NB4 (cell line): Measurements from ENCODE around the gene PHGDH.
A peak's percentile ranks its signal among the peaks of the same experiment; 100 is the strongest.

ENCODE experiments used
- DNase-seq: peaks from one replicate; pipeline ENCODE4 v3.0.0; 2010; ENCODE audit warnings: low read depth
- H3K4me3 ChIP-seq: one replicate; pipeline ENCODE4 v1.5.1; 2011; ENCODE audit warnings: mild to moderate bottlenecking, low read depth, low read length, moderate library complexity
- MYC ChIP-seq: IDR thresholded peaks from 2 replicates; pipeline ENCODE4 v1.6.1; 2011; ENCODE audit warnings: low read depth, low read length
- POLR2A ChIP-seq: IDR thresholded peaks from 2 replicates; pipeline ENCODE4 v1.6.1; 2011; ENCODE audit warnings: mild to moderate bottlenecking; ENCODE audit not compliant: insufficient read length; ENCODE audit errors: extremely low read depth
- TF ChIP-seq, protein P1 (sequence below): IDR thresholded peaks from 2 replicates; pipeline ENCODE4 v1.6.1; 2011; ENCODE audit warnings: low read depth, low read length
- TF ChIP-seq, protein P2 (sequence below): IDR thresholded peaks from one replicate; pipeline ENCODE4 v1.5.1; 2012; ENCODE audit warnings: low read depth, low read length

PHGDH gene

DNA sequence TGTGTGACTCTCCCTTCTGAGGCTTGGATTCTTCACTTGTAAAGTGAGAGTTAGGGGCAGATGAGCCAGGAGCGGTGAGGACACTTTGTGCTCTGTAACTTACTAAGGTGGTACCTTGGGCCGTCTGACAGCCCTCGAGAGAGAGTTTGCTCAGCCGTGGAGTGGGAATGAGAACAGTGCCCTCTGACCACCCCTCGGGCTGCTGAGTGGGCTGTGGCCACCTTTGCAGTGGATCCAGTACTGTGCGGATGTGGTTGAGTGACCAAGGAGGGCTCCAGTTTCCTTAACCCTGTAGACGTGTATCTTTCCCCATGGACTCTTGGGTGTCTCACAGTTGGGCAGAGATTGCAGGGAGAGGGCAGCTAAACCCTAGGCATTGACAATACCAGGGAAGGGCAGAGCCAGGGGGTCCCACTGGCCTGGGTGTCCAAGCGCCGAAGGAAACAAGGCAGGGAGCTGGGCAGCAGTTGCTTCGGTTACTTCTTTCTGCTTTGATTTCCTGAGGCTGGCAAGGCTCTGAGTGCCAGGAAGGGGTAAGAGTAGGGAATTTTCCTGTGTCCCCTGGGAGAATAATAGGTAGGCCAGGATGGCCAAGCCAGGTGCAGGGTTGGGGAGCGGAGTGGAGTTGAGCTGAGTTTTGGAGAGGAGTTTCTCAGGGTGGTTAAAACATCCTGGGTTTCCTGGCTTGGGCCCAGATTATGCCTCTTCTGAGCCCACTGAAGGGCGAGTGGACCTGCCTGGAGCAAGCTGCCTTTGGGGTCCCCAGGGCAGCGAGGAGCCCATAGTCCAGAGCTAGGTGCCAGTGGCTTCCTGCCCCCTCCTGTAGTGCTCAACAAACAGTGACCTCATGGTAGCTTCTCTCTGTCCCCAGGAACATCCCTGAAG, 29.4 kb downstream of the PHGDH start:
- no peak overlapping the region for H3K4me3 ChIP-seq
- TF ChIP-seq POLR2A (no peak), MYC (no peak)
- TF ChIP-seq, protein P1, sequence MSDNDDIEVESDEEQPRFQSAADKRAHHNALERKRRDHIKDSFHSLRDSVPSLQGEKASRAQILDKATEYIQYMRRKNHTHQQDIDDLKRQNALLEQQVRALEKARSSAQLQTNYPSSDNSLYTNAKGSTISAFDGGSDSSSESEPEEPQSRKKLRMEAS = no peak
- TF ChIP-seq, protein P2, sequence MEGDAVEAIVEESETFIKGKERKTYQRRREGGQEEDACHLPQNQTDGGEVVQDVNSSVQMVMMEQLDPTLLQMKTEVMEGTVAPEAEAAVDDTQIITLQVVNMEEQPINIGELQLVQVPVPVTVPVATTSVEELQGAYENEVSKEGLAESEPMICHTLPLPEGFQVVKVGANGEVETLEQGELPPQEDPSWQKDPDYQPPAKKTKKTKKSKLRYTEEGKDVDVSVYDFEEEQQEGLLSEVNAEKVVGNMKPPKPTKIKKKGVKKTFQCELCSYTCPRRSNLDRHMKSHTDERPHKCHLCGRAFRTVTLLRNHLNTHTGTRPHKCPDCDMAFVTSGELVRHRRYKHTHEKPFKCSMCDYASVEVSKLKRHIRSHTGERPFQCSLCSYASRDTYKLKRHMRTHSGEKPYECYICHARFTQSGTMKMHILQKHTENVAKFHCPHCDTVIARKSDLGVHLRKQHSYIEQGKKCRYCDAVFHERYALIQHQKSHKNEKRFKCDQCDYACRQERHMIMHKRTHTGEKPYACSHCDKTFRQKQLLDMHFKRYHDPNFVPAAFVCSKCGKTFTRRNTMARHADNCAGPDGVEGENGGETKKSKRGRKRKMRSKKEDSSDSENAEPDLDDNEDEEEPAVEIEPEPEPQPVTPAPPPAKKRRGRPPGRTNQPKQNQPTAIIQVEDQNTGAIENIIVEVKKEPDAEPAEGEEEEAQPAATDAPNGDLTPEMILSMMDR = no peak
- no peak for DNase-seq

DNA sequence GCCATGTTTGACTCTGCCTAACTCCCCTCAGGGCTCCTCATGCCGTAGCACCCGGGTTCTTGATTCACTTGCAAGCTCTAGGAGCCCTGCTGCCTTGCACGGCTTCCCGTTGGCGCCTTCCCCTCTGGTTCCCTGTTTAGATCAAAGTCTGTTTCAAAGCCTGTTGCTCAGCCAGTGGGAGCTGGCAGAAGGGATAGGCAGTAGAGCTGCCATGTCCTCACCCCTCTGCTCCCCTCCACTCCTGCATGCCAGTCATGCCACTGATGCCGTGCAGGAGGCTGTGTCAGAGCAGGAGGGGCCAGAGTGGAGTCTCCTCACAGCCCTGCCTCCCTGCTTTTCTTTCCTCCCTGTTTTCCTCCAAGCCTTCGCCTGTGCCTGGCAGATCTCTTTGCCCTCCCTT, 30.5 kb downstream of the PHGDH start:
- TF ChIP-seq POLR2A = no peak
- TF ChIP-seq, protein P1 = no peak
- TF ChIP-seq, protein P2 = no peak
- no peak for TF ChIP-seq MYC
- DNase-seq = no peak
- H3K4me3 ChIP-seq = no peak overlapping the region

DNA sequence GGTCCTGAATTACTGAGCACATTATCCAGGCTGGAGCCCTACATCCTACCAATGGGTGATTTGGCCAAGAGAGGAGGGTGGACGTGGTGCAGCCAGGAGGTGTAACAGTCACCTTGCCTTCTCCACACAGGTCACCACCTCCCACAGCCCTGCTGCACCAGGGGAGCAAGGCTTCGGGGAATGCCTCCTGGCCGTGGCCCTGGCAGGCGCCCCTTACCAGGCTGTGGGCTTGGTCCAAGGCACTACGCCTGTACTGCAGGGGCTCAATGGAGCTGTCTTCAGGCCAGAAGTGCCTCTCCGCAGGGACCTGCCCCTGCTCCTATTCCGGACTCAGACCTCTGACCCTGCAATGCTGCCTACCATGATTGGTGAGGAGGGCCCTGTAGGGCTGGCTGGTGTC, 30.9 kb downstream of the PHGDH start:
- TF ChIP-seq, protein P2 = no peak
- TF ChIP-seq, protein P1 = no peak
- TF ChIP-seq MYC (no peak), POLR2A (no peak)
- H3K4me3 ChIP-seq = no peak overlapping the region
- DNase-seq = no peak

DNA sequence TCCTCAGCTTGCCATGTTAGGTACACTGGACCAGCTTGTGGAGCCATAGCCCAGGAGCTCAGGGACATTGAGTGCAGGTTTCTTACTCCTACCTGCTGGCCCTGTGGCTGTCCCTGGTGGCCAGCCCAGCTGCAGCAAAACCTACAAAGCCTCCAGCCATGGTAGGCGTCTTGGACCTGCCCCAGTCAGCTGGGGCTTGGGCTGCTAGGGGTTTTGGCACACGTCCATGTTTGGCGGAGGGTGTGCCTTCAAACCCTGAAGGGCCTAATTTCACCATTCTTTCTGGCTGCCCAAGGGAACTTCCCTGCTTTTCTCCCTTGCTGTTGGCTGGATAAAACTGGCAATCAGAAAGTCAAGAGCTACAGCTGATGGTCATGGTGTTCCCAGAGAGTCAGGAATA, 31.6 kb downstream of the PHGDH start:
- no peak for DNase-seq
- no peak overlapping the region for H3K4me3 ChIP-seq
- no peak for TF ChIP-seq MYC
- no peak for TF ChIP-seq POLR2A
- TF ChIP-seq, protein P1 = no peak
- TF ChIP-seq, protein P2 = no peak

DNA sequence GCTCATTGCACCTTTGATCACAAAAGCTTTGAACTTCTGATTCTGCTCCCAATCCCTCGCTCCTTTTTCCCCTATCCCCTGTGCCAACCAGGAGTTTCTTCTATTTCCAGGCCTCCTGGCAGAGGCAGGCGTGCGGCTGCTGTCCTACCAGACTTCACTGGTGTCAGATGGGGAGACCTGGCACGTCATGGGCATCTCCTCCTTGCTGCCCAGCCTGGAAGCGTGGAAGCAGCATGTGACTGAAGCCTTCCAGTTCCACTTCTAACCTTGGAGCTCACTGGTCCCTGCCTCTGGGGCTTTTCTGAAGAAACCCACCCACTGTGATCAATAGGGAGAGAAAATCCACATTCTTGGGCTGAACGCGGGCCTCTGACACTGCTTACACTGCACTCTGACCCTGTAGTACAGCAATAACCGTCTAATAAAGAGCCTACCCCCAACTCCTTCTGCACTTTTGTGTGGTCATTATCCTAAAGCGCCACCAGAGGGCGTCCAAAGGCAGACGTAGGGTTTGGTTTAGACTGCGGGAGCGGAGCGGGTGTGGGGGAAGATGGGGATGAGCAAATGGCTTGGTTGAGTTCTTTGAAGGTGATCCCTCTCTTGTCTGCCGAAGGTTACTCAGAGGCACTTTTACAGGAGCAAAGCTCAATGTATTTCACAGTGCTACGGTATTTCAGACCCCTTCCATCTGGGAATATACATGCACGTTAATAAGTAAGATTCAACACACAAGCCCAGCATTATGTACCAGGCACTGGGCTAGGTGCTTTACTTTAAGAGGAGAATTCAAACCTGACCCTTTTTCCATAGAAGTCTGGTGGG, 32.3 kb downstream of the PHGDH start:
- DNase-seq = peak; percentile 79
- no peak overlapping the region for H3K4me3 ChIP-seq
- TF ChIP-seq, protein P1 = no peak
- TF ChIP-seq, protein P2 = peak; percentile 72
- TF ChIP-seq POLR2A = no peak
